Heart left ventricle (tissue), 16 donors: ENCODE measurements around the gene WDR37. TPM values are rescaled to one million over a fixed set of nuclear protein-coding genes. Genes with fewer than 3 reads are reported as not detected.
A peak's percentile ranks its signal among the peaks of the same experiment; 100 is the strongest.

Experiments
- ATAC-seq, 4 donors: fragments of 200-7000 bp; cut with Tn5 transposase; one replicate each; pipeline ENCODE4 v1.9.1; 2020 to 2022; ENCODE audit warnings: moderate library complexity in 4 of 4, mild to moderate bottlenecking in 3 of 4, moderate number of reproducible peaks in 1 of 4
- DNase-seq, 5 donors: peaks; one replicate each; pipeline ENCODE4 v3.0.0-alpha.2; 2020
- H3K27ac ChIP-seq, 12 donors: fragments of 200-600 bp; sonication (generic) in 4 of 12; one replicate each; pipeline versions ENCODE4 v1.5.0 to v1.8.0; 2016 to 2022; ENCODE audit warnings: mild to moderate bottlenecking in 2 of 12
- H3K27me3 ChIP-seq, 9 donors: fragments of 200-600 bp; sonication (generic) in 2 of 9; one replicate each; pipeline versions ENCODE4 v1.5.1 to v1.8.0; 2016 to 2022; ENCODE audit warnings: mild to moderate bottlenecking in 3 of 9
- H3K36me3 ChIP-seq, 9 donors: fragments of 200-600 bp; sonication (generic) in 2 of 9; one replicate each; pipeline versions ENCODE4 v1.5.0 to v1.8.0; 2018 to 2022; ENCODE audit warnings: mild to moderate bottlenecking in 2 of 9
- H3K4me1 ChIP-seq, 12 donors: fragments of 200-600 bp; sonication (generic) in 4 of 12; one replicate each; pipeline versions ENCODE4 v1.5.0 to v1.8.0; 2016 to 2022; ENCODE audit warnings: mild to moderate bottlenecking in 3 of 12
- H3K4me3 ChIP-seq, 12 donors: fragments of 200-600 bp; sonication (generic) in 4 of 12; one replicate each; pipeline versions ENCODE4 v1.5.0 to v1.8.0; 2017 to 2022; ENCODE audit warnings: mild to moderate bottlenecking in 9 of 12, moderate library complexity in 4 of 12
- H3K9me3 ChIP-seq, 12 donors: fragments of 200-600 bp; sonication (generic) in 4 of 12; one replicate each; pipeline versions ENCODE4 v1.5.0 to v1.8.0; 2016 to 2022; ENCODE audit warnings: mild to moderate bottlenecking in 1 of 12
- POLR2A ChIP-seq, 2 donors: fragments of 450-650 bp; IDR thresholded peaks; one replicate each; pipeline ENCODE4 v1.6.1; 2017; ENCODE audit warnings: antibody characterized with exemption in 2 of 2, mild to moderate bottlenecking in 2 of 2, moderate library complexity in 2 of 2
- WGBS, 4 donors: extraction: QIAGEN DNeasy Blood & Tissue Kit in 2 of 4; methylation state at CpG; one replicate each; pipeline versions ENCODE4 v1.1.5 to v1.1.7; 2013 to 2018; 5-methylcytosine and 5-hydroxymethylcytosine counted together
- intact Hi-C, 10 donors: fragments of 100-400 bp; cut with DNase I; formaldehyde crosslinking; loops; one replicate each; pipeline versions ENCODE4 v1.11.1 to v1.14.2; 2022
- polyA plus RNA-seq, 2 donors: library from polyadenylated mRNA; stranded (reverse); fragments of 200-250 nt; gene quantifications; one replicate each; pipeline ENCODE4 v1.2.3, GENCODE V29; 2013
- total RNA-seq, 9 donors: library from RNA; depleted of rRNA in 2 of 9; stranded (reverse); fragments of >200 nt in 2 of 9; fragmentation: NEBNext Ultra II Directional in 3 of 9; extraction: Animal tissue kit (Norgen Biotek cat#: 25700) in 3 of 9; gene quantifications; one replicate each; pipeline versions ENCODE4 v1.1.0 to v1.2.4, GENCODE V29; 2016 to 2023
- TF ChIP-seq, protein P1 (sequence below), 12 donors: fragments of 200-600 bp; sonication (generic) in 4 of 12; IDR thresholded peaks; one replicate each; pipeline versions ENCODE4 v1.5.0 to v1.8.0; 2018 to 2022; ENCODE audit warnings: antibody characterized with exemption in 12 of 12, mild to moderate bottlenecking in 5 of 12
- donor health status: ischemic (EF 13 %, LVEDD 7.1; RV severe dilation, severe dysfunction).
- donor health status: healthy with polysubstance abuse.
- donor health status: DM: no; HTN: yes; CAD: no.
- donor health status: DM: no; HTN: no; CAD: no.
- donor health status: ischemic (EF 25% LVEDD 6.9; RV normal size, moderate dysfunction).
- donor health status: ischemic (EF 25% LVEDD 5.7; RV mildly dilated, moderate dysfunction).
- donor health status: healthy.
- donor health status: DM: yes; HTN: yes; CAD: no.
- donor health status: ischemic (EF 35%, LVEDD 5.7; RV mildly dilated, moderate dysfunction).
- donor health status: nonischemic (EF 11% LVEDD 7.7; RV severe dilation, severe dysfunction).
- donor health status: DM: yes; HTN: yes; CAD: no.
- donor health status: PGD.
- donor health status: ischemic (EF 29% LVEDD 5.4; RV normal size, mild dysfunction).
- donor health status: nonischemic (EF 23%, LVEDD 6.1; RV moderate dilation, normal function).

The WDR37 gene
- total and polyA plus RNA-seq, 11 donors = 8.4 to 43.3 (median 26.3) TPM

- ATAC-seq (no peak), DNase-seq (peak in 1 of 5 donors; percentile 33)
- H3K27ac ChIP-seq = no peak overlapping the region
- peaks cover 0 to 3% (median 0%) of the 10 kb centered on the region in 9 donors for H3K27me3 ChIP-seq
- peaks cover 0 to 7% (median 0%) of the 10 kb centered on the region in 12 donors for H3K4me1 ChIP-seq
- H3K36me3 ChIP-seq = no peaks in the 10 kb centered on the region
- peaks cover 0 to 22% (median 5%) of the 10 kb centered on the region in 12 donors for H3K9me3 ChIP-seq
- intact Hi-C loops = no loop called here
- WGBS, 4 donors = 83 to 87% (median 86%) methylated on average over 17 of the region's 17 CpGs
- no peak overlapping the region for H3K4me3 ChIP-seq
- TF ChIP-seq POLR2A (IDR thresholded peaks at IDR 0.05) = no peak
- TF ChIP-seq, protein P1, sequence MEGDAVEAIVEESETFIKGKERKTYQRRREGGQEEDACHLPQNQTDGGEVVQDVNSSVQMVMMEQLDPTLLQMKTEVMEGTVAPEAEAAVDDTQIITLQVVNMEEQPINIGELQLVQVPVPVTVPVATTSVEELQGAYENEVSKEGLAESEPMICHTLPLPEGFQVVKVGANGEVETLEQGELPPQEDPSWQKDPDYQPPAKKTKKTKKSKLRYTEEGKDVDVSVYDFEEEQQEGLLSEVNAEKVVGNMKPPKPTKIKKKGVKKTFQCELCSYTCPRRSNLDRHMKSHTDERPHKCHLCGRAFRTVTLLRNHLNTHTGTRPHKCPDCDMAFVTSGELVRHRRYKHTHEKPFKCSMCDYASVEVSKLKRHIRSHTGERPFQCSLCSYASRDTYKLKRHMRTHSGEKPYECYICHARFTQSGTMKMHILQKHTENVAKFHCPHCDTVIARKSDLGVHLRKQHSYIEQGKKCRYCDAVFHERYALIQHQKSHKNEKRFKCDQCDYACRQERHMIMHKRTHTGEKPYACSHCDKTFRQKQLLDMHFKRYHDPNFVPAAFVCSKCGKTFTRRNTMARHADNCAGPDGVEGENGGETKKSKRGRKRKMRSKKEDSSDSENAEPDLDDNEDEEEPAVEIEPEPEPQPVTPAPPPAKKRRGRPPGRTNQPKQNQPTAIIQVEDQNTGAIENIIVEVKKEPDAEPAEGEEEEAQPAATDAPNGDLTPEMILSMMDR (IDR thresholded peaks at IDR 0.05) = no peak
Measured at GRCh38 chr10:1148855-1149605, 92.8 kb downstream of the WDR37 start.

- DNase-seq (peak in 4 of 5 donors; percentile 45 to 66 (median 58)), ATAC-seq (peak; percentile 90 to 96 (median 90))
- Histone ChIP-seq H3K4me1 (peaks cover 0 to 7% (median 0%) of the 10 kb centered on the region in 12 donors), H3K36me3 (no peaks in the 10 kb centered on the region), H3K27ac (no peak overlapping the region), H3K9me3 (peaks cover 0 to 22% (median 5%) of the 10 kb centered on the region in 12 donors), H3K4me3 (peak overlapping the region in 1 of 12 donors; percentile 8), H3K27me3 (peaks cover 0 to 3% (median 0%) of the 10 kb centered on the region in 9 donors)
- intact Hi-C loops = no loop called here
- no peak for TF ChIP-seq POLR2A (IDR thresholded peaks at IDR 0.05)
- TF ChIP-seq, protein P1 (IDR thresholded peaks at IDR 0.05) = no peak
- 36 to 43% (median 39%) methylated on average over 21 to 23 of the region's 23 CpGs for WGBS, 4 donors
Measured at GRCh38 chr10:1149793-1150637, 93.8 kb downstream of the WDR37 start.

DNA sequence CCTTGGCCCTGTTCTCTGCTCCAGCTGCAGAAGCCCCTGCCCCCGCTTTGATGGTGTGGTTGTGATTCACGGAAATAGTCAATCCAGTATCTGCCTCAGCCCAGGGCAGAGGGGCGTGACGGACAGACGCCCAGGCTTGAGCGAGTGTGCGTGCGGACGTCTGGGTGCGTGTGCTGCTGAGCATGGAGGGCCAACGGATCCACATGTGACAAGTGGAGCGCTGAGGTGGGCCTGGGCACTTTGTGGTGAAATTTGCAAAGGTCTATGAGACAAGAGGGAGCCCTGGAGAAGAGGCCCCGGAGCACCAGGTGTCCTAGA lies 94.4 kb downstream of the WDR37 start:
- Histone ChIP-seq H3K9me3 (peaks cover 0 to 16% (median 4%) of the 10 kb centered on the region in 12 donors), H3K27ac (no peak overlapping the region), H3K36me3 (no peaks in the 10 kb centered on the region), H3K4me1 (peaks cover 0 to 7% (median 0%) of the 10 kb centered on the region in 12 donors), H3K4me3 (no peak overlapping the region), H3K27me3 (peaks cover 0 to 3% (median 0%) of the 10 kb centered on the region in 9 donors)
- no peak for TF ChIP-seq POLR2A (IDR thresholded peaks at IDR 0.05)
- TF ChIP-seq, protein P1 (IDR thresholded peaks at IDR 0.05) = no peak
- DNase-seq (peak in 1 of 5 donors; percentile 25), ATAC-seq (no peak)
- intact Hi-C loops = no loop called here
- 85 to 90% (median 85%) methylated on average over 13 of the region's 13 CpGs for WGBS, 4 donors
